ENCODE results near the gene HSD11B2.
"Not testable (repeated sequence)": the region's sequence is repeated elsewhere in the genome, so short reads cannot be mapped to it uniquely, and the experiment has no call there.

HSD11B2 gene

DNA sequence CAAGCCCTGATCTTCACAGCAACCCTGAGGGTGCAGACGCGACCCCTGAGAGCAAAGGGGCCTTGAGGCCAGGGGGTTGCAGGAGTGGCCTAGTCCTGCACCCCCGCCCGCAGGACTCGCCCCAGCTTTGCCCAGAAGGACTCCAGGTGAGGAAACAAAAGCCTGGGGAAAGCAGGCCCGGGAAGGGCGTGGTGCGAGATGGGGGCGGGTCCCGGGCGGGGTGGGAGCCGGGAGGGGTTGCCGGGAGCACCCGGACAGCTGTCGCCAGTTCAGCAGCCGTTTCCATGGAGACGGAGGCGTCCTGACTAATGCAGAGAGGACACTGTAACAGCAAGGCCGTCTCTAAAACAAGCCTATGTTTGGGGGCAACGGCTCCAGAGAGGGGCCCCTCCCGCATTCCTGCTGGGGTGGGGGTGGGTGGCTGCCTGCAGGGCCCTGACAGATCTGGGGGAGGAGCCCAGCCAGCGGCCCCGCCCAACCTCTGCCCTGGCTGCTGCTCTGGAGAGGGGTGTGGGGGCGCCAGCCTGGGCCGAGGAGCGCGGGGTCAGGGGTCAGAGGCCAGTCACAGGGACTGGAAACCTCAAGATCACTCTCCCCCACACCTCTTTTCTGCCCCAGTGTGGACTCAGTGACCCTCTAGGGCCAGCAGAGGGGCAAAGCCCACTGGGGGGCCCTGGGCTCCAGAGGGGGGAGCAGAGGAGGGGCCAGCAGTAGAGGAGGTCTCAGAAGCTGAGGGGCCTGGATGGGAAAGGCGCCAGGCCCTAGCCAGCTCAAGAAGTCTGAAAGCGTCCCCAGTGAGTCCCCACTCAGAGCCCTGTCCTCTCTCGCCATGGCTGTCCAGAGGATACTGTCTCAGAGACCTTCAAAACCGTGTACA lies 34.5 kb upstream of the HSD11B2 start:
- DNase-seq = peak; percentile 97

DNA sequence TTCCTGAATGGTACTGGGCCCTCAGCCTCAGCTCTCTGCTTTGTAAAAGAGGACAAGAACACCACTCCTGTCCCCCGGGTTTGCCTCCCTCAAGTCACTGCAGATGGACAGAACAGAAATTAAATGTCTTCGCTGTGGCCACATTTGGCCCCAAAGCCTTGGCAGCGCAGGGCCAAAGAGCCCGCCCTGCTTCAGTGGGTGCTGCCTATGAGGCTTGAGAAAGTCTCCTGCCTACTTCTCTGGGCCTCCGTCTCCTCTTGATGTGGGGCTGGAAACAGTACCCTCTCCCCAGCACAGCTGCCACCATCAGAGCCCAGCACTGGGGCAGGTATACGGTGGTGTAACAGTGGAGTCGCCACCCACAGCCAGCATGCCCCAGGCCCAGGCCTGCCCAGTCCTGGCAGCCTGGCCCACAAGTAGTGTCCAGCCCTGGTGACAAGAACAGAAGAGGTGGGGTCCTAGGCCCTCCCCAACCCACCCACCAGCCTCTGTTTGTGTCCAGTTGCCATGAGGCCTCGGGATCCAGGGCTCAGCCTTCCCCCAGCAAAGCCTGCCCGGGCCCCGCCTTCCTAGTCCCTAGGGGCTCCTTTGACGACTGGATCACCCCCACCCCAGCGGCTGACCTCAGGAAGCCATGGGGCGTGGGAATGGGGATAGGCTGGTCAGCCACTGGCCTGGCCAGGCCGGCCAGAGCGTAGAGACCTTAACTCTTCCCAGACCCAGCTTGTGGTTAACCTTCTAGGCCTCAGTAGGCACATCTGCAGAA lies 33.7 kb upstream of the HSD11B2 start:
- DNase-seq = peak; percentile 41

- DNase-seq = peak; percentile 64
These were observed 32.9 kb upstream of the HSD11B2 start for GRCh38 chr16:67397812-67398545.

DNA sequence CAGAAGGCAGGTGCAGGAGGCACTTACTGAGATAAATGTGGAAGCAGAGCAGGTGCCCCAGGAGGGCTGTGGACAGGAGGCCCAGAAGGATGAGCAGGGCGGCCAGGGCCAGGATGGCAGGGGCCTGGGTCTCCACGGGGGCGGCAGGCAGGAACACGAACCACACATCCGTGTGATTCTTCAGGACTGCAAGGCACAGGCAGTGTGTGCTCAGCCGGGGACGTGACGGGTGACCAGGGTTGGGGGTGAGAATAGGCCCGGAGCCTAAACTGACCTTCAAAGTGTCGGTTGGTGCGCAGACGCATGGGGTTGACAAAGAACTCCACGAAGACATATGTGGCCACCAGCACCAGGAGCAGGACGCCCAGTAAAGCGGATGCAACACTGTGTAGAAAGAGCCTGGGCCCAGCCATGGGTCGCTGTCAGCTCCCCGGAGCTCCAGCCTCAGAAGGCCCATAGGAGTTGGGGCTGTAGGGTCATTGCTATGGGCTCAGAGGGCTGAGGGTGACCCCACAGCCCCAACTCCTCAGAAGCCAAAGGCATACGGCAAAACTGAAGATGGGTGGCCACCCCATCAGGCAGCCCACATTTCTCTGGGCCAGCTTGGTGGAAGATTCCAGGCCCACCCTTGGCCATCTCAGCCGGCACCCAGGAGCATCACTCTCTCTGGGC lies 32.2 kb upstream of the HSD11B2 start:
- no peak for DNase-seq

GRCh38 chr16:67399218-67399733 lies 31.6 kb upstream of the HSD11B2 start:
- DNase-seq = peak; percentile 90

- DNase-seq = no peak
These were observed 30.9 kb upstream of the HSD11B2 start for GRCh38 chr16:67399749-67400704.

GRCh38 chr16:67400901-67401300 lies 30.0 kb upstream of the HSD11B2 start:
- no peak for DNase-seq

DNA sequence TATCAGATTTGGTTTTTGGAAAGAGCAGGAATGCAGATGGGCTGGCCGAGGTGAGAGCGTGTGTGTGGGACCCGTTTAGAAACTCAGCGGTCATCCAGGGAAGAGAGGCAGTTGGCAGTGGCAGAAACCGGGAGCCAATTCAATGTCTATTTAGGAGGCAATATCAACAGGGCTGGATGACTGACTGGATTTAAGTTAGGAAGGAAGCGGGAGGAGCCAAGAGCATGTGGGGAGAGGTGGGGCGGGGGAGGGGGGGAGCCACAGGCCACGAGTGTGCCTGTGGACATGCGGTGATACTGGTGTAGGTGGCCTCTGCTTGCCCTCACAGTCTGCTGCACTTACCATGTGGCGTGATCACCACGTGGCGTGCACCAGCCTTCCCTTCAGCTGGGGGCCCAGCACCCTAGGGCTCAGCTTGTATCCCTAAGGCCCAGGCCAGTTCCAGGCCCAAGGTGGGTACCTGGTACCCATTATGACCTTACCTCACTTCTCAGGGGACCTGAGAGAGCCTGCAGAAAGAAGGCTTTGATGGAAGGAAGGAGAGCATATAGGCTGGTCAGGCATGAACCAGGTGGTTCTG lies 26.9 kb upstream of the HSD11B2 start:
- no peak for DNase-seq

DNA sequence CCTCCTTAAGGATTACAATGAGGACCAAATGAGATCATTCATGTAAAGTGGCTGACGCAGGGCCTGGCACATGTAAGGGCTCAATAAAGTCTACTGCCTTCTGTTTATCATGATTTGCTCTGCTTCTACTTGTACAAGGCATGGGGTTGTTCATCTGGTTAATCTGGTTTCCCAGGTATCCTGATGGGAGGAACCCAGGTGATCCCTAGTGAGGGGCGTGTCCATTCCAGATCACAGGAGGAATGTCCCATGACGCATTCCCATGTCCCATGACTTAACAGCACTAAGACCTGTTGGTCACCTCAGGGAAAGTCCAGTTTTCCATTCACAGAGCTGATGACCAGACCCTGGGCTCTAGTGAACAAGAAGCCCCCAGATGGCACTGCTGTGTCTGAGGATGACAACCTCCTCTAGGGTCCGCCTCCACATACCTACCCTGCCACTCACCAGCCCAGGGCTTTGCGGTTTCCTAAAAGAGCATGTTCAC lies 26.1 kb upstream of the HSD11B2 start:
- peak; percentile 62 for DNase-seq

DNA sequence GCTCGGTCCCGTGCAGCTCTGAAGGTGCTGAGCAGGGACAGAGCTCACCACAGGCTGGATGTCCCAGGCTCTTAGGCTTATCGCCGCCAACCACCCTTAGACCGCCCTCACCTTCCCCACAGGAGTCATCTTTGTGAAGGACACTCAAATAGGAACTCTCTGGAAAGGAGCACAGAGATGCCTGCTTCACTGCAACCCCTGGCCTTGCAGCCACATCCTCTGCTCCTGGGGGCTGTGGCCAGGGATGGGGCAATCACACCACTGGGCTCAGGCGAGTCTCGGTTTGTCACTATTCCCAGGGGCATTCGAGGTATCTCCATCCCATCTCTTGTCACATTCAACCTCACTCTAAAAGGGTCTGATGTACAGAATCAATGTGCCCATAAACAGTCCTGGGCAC lies 25.6 kb upstream of the HSD11B2 start:
- no peak for DNase-seq

DNA sequence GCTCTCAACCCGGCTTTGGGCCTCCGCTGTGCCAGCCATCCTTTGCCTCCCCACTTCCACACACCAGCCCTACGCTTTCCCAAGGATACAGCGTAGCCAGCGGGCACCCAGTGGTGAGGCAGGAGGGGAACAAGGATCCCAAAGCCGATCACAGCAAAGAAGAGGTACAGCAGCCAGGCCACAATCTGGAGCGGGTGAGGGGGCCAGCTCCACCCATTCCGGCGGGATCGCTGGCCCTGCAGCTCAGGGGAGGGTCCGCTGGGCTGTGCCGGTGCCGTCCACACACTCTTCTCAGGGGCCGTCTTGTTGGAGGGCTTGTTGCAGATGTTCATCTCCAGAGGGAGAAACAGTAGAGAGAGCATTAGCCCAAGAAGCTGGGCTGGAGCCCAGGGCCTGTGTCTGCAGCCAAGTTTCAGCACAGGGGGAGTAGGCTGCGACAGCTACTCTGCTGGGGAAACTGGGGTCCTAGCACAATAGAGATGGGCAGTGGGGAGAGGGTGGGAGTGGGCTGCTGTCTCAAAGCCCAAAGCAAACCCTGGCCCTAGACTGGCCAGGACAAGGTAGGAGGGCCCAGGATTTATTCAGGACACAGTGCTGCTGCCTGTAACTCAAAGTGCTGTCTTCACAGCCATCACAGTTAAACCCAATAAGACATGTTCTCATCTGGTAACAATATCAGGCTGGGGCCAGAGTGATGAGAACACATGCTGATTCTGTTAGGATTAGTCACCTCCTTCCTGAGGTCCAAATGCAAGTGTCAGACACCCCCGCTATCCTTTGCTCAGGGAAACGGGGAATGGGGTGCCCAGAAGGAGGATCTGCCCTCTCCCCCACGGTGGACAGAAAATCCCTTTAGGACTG lies 24.6 kb upstream of the HSD11B2 start:
- peak; percentile 56 for DNase-seq

- no peak for DNase-seq
These were observed 23.6 kb upstream of the HSD11B2 start for GRCh38 chr16:67407176-67407787.

- DNase-seq = no peak
These were observed 23.0 kb upstream of the HSD11B2 start for GRCh38 chr16:67407788-67408452.

DNA sequence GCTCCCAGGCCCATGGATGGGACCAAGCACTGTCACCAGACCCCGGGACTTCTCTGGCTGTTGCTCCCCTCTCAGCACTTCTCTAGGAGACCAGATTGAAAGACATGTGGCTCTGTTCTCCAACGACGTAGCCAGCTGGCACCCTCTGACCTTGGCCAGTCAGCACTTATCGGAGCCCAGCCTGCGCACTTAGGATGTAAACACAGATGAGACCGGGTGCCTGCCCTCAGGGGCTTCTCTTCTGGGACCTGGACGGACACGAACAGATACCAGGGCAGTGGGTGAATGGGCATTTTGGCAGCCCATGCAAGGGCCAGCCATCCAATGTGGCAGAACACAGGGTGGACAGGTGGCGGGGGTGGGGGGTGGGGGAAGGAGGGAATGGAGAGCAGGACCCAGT lies 21.3 kb upstream of the HSD11B2 start:
- DNase-seq = no peak

DNA sequence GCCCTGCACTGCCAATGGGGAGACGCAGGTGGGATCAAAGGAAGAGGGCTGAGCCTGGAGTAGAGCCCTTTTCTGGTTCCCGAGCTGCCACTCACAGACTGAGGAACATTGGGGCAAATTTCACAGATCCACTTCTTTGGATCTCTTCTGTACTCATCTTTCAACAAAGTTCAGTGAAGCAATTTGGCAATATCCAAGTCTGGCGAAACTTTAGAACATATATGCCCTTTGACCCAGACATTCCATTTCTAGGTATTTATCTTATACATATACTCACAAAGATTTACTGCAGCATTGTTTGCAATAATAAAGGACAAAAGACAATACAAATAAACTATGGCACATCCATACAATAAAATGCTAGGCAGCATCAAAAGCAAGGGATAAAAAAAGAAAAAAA lies 19.6 kb upstream of the HSD11B2 start:
- DNase-seq = no peak

- DNase-seq = no peak
These were observed 18.6 kb upstream of the HSD11B2 start for GRCh38 chr16:67412294-67412693.

DNA sequence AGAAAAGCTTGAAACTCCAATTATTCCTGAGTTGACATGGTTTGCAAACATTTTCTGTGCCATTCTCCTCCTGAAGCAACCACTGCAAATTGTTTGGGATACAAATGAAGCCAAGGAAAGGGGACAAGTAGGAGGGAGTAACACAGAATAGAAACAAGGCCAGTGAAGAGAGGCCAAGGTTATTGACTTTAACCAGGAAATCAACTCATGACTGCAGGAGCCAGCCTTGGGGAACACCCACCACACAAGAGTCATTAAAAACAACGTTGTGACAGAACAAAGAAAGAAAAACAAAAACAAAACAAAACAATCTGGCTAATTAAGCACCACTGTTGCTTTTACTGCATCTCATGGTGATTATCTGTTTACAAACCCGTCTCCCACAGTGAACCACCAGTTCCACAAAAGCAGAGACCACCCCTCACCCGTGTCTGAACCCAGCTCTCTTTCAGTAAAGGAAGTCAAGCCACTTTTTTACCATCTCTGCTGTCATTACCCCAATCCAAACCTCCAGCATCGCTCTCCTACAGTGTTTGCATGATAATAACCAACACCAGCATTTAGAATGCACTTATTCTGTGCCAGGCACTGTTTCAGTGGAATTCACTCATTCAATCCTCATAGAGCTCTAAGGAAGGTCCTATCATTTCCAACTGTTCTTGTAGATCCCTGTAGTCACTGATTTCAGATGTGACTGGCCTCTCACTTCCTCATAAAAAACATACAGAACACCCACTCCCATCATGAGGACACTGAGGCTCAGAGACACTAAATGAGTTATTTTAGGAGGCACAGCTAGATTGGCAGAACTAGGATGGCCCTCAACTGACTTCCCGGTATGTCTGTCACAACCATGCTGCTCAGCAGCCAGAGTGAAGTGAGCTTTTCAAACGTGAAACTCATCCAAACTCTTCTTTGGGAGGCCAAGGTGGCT lies 16.7 kb upstream of the HSD11B2 start:
- no peak for DNase-seq

DNA sequence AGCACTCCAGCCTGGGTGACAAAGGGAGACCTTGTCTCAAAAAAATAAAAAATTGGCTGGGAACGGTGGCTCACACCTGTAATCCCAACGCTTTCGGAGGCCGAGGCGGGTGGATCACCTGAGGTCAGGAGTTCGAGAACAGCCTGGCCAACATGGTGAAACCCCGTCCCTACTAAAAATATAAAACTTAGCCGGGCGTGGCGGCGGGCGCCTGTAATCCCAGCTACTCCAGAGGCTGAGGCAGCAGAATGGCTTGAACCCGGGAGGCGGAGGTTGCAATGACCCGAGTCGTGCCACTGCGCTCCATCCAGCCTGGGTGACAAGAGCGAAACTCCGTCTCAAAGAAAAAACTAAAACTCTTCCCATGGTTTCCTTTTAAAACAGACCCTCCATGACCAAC lies 15.5 kb upstream of the HSD11B2 start:
- not testable (repeated sequence) for DNase-seq

All from eye (tissue), 1 donor.